CD4-positive, CD25-positive, alpha-beta regulatory T cell (primary cell): ENCODE results near the gene PLA2G1B. TPM values are rescaled to one million over a fixed set of nuclear protein-coding genes. Genes with fewer than 3 reads are reported as not detected.
A peak's percentile ranks its signal among the peaks of the same experiment; 100 is the strongest.

Source experiments
- ATAC-seq, 2 donors: fragments of 150-1000 bp; cut with Tn5 transposase; one replicate each; pipeline ENCODE4 v1.10.0; 2021; ENCODE audit warnings: low read depth in 2 of 2, moderate number of reproducible peaks in 2 of 2, moderate library complexity in 1 of 2
- DNase-seq, 3 donors: peaks; one replicate each; pipeline versions ENCODE4 v3.0.0 to v3.0.0-alpha.2; 2012 to 2022; ENCODE audit warnings: mixed read lengths in 1 of 3
- H3K27ac ChIP-seq: one replicate; pipeline ENCODE4 v1.7.0; 2013; ENCODE audit warnings: mild to moderate bottlenecking, low read length; ENCODE audit not compliant: insufficient read depth, poor library complexity, severe bottlenecking
- H3K27me3 ChIP-seq: one replicate; pipeline ENCODE4 v1.7.0; 2013; ENCODE audit warnings: low read length; ENCODE audit not compliant: control insufficient read depth, insufficient read depth
- H3K36me3 ChIP-seq: one replicate; pipeline ENCODE4 v1.7.0; 2013; ENCODE audit warnings: mild to moderate bottlenecking, low read length, moderate library complexity; ENCODE audit not compliant: control insufficient read depth, insufficient read depth
- H3K4me1 ChIP-seq: 2 replicates; pipeline ENCODE4 v1.7.0; 2013; ENCODE audit warnings: mild to moderate bottlenecking, low read length; ENCODE audit not compliant: insufficient read depth, control insufficient read depth, poor library complexity, severe bottlenecking
- H3K4me3 ChIP-seq: one replicate; pipeline ENCODE4 v1.7.0; 2013; ENCODE audit warnings: low read depth, mild to moderate bottlenecking, low read length, moderate library complexity
- H3K9me3 ChIP-seq, 2 experiments: 1 replicate in 1 of 2; 2 replicates in 1 of 2; pipeline ENCODE4 v1.7.0; 2013; ENCODE audit warnings: low read length in 2 of 2, mild to moderate bottlenecking in 1 of 2, moderate library complexity in 1 of 2; ENCODE audit not compliant: control insufficient read depth in 2 of 2
- H3K27ac Mint-ChIP-seq, 3 donors: one replicate each; pipeline ENCODE4 v1.8.0; 2020 to 2022; ENCODE audit warnings: mild to moderate bottlenecking in 3 of 3, mixed read lengths in 3 of 3, moderate library complexity in 2 of 3
- H3K27me3 Mint-ChIP-seq: one replicate; pipeline ENCODE4 v1.8.0; 2022; ENCODE audit warnings: mild to moderate bottlenecking, mixed read lengths
- H3K36me3 Mint-ChIP-seq: one replicate; pipeline ENCODE4 v1.8.0; 2020; ENCODE audit warnings: mixed read lengths
- H3K4me1 Mint-ChIP-seq, 4 donors: one replicate each; pipeline ENCODE4 v1.8.0; 2020 to 2022; ENCODE audit warnings: mixed read lengths in 4 of 4, mild to moderate bottlenecking in 1 of 4
- H3K4me3 Mint-ChIP-seq, 4 donors: one replicate each; pipeline ENCODE4 v1.8.0; 2020 to 2022; ENCODE audit warnings: mild to moderate bottlenecking in 4 of 4, mixed read lengths in 4 of 4, moderate library complexity in 3 of 4
- H3K9me3 Mint-ChIP-seq, 7 donors: one replicate each; pipeline ENCODE4 v1.8.0; 2020 to 2022; ENCODE audit warnings: mixed read lengths in 7 of 7, mild to moderate bottlenecking in 3 of 7, moderate library complexity in 2 of 7
- polyA plus RNA-seq, 4 donors: library from polyadenylated mRNA; unstranded; fragments of 300-500 nt; fragmentation: Illumina TruSeq; gene quantifications; one replicate each; pipeline ENCODE4 v1.2.3, GENCODE V29; 2021
- total RNA-seq: library from RNA; stranded (reverse); gene quantifications from one replicate; pipeline ENCODE4 v1.2.3, GENCODE V29; 2022

The PLA2G1B gene
- total and polyA plus RNA-seq, 5 donors from 2014 or later: 0.44 TPM; not detected in 4

- H3K36me3 Mint-ChIP-seq: no peaks in the 10 kb centered on the region
- Histone ChIP-seq H3K27ac (peak overlapping the region; percentile 86), H3K4me1 (peaks cover 8% of the 10 kb centered on the region), H3K9me3 (no peaks in the 10 kb centered on the region), H3K4me3 (peak overlapping the region; percentile 75), H3K27me3 (no peaks in the 10 kb centered on the region), H3K36me3 (no peaks in the 10 kb centered on the region)
- H3K9me3 Mint-ChIP-seq: peaks cover 0 to 1% (median 0%) of the 10 kb centered on the region in 7 donors
- DNase-seq (peak; percentile 99 to 100 (median 100)), ATAC-seq (peak; percentile 100)
- no peaks in the 10 kb centered on the region for H3K27me3 Mint-ChIP-seq
- peak overlapping the region; percentile 93 to 97 (median 96) for H3K27ac Mint-ChIP-seq
- H3K4me1 Mint-ChIP-seq: peaks cover 9 to 14% (median 12%) of the 10 kb centered on the region in 4 donors
- H3K4me3 Mint-ChIP-seq: peak overlapping the region; percentile 71 to 91 (median 86)
Observed at GRCh38 chr12:120317224-120318105, 10.1 kb downstream of the PLA2G1B start.

DNA sequence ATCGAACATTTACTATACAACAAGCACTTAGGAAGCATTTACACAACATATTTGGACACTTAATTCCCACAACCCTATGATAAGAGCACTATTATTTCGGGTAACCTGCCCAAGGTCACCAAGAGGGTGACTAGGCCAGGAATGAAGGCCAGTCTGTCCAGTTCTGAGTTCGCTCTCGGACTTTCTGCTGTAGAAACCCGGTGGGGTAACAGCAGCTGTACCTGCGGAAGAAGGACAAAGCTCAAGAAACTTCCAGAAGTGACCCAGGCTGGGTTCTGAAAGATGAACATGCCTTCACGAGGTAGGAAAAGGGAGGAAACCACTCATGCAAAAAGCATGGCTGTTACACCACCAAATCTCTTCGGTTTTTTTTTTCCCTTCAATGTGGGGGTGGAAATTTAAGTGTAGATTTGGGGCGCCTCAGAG, 10.8 kb downstream of the PLA2G1B start:
- H3K27ac ChIP-seq: peak overlapping the region; percentile 86
- Mint-ChIP-seq H3K27me3 (no peaks in the 10 kb centered on the region), H3K4me3 (peak overlapping the region; percentile 71 to 91 (median 86)), H3K4me1 (peaks cover 10 to 14% (median 12%) of the 10 kb centered on the region in 4 donors), H3K36me3 (no peaks in the 10 kb centered on the region), H3K9me3 (peaks cover 0 to 1% (median 0%) of the 10 kb centered on the region in 7 donors), H3K27ac (peak overlapping the region; percentile 93 to 97 (median 96))
- no peaks in the 10 kb centered on the region for H3K27me3 ChIP-seq
- no peaks in the 10 kb centered on the region for H3K36me3 ChIP-seq
- ATAC-seq (no peak), DNase-seq (no peak)
- H3K4me1 ChIP-seq: peaks cover 8% of the 10 kb centered on the region
- no peaks in the 10 kb centered on the region for H3K9me3 ChIP-seq
- peak overlapping the region; percentile 75 for H3K4me3 ChIP-seq

- H3K9me3 Mint-ChIP-seq: peaks cover 0 to 1% (median 0%) of the 10 kb centered on the region in 7 donors
- peaks cover 11 to 14% (median 14%) of the 10 kb centered on the region in 4 donors for H3K4me1 Mint-ChIP-seq
- H3K27ac Mint-ChIP-seq: no peak overlapping the region
- no peak overlapping the region for H3K27ac ChIP-seq
- H3K36me3 ChIP-seq: no peaks in the 10 kb centered on the region
- no peaks in the 10 kb centered on the region for H3K9me3 ChIP-seq
- peaks cover 8% of the 10 kb centered on the region for H3K4me1 ChIP-seq
- no peak overlapping the region for H3K4me3 ChIP-seq
- no peak for DNase-seq
- no peaks in the 10 kb centered on the region for H3K27me3 Mint-ChIP-seq
- no peaks in the 10 kb centered on the region for H3K27me3 ChIP-seq
- H3K36me3 Mint-ChIP-seq: no peaks in the 10 kb centered on the region
- no peak overlapping the region for H3K4me3 Mint-ChIP-seq
- no peak for ATAC-seq
Observed at GRCh38 chr12:120314220-120314619, 13.4 kb downstream of the PLA2G1B start.

GRCh38 chr12:120301962-120302815, 25.4 kb downstream of the PLA2G1B start, which contains the start of gene SIRT4:
TSS of gene SIRT4 (plus strand) at chr12:120302321. CDS start at chr12:120303562, 1,241 bp downstream.
- H3K27me3 Mint-ChIP-seq: no peaks in the 10 kb centered on the region
- H3K4me1 Mint-ChIP-seq: peaks cover 3 to 13% (median 6%) of the 10 kb centered on the region in 4 donors
- DNase-seq: peak; percentile 84 to 96 (median 90)
- peak within 1 kb of the TSS; percentile 65 for H3K27ac ChIP-seq
- ATAC-seq: peak; percentile 100
- peak within 1 kb of the TSS; percentile 32 to 91 (median 84) for H3K27ac Mint-ChIP-seq
- no peaks in the 10 kb centered on the region for H3K27me3 ChIP-seq
- H3K4me1 ChIP-seq: peaks cover 13% of the 10 kb centered on the region
- H3K9me3 ChIP-seq: no peaks in the 10 kb centered on the region
- no peaks in the 10 kb centered on the region for H3K36me3 ChIP-seq
- H3K4me3 ChIP-seq: peak within 1 kb of the TSS; percentile 98
- peak within 1 kb of the TSS; percentile 88 to 94 (median 93) for H3K4me3 Mint-ChIP-seq
- H3K9me3 Mint-ChIP-seq: no peaks in the 10 kb centered on the region
- no peaks in the 10 kb centered on the region for H3K36me3 Mint-ChIP-seq

DNA sequence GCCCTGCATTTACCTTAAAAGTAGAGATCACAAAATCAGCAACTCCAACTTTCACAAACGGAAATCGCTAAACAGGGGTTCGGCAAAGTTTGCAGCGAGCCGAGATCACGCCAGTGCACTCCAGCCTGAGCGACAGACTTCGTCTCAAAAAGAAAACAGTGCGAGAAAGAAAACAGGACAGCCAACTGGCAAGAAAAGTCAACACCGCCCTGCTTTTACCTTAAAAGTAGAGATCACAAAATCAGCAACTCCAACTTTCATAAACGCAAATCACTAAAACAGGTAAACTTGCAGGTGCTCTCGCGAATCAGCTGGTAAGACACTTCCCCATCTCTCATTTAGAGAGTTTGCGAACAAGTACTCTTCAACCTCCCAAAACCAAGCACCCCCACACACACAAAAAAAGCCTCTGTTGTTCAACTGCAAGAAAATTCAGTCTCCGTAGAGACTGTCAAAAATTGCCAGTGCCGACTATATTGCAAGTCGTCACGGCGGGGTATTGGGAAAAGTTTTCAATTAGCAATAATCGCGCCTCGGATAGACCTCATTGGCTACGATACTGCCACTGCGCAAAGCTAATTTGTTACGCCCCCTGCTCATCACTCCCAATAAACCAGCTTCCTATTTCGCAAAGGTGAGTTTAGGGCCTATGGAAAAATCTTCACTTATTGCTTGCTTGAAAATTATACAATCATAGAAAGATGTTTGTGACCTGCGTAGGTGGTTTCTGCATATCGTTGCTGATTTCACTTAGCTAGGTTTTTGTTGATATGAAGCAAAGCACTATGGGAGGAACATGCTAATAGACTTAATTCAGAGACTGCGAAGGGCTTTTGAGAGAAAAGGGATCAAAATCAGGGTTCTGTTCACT, 34.7 kb downstream of the PLA2G1B start, which contains the start of gene RNU4-1:
RNU4-1 (minus strand) TSS at position 577 of the 871 bp plus-strand sequence.
- Mint-ChIP-seq H3K4me1 (peaks cover 0 to 13% (median 0%) of the 10 kb centered on the region in 4 donors), H3K36me3 (no peaks in the 10 kb centered on the region), H3K27ac (no peak within 1 kb of the TSS), H3K27me3 (no peaks in the 10 kb centered on the region), H3K4me3 (no peak within 1 kb of the TSS), H3K9me3 (no peaks in the 10 kb centered on the region)
- DNase-seq (peak; percentile 73 to 92 (median 91)), ATAC-seq (peak; percentile 36 to 42)
- peak within 1 kb of the TSS; percentile 99 for H3K27ac ChIP-seq
- peaks cover 20% of the 10 kb centered on the region for H3K4me1 ChIP-seq
- H3K27me3 ChIP-seq: no peaks in the 10 kb centered on the region
- H3K36me3 ChIP-seq: no peaks in the 10 kb centered on the region
- no peaks in the 10 kb centered on the region for H3K9me3 ChIP-seq
- peak within 1 kb of the TSS; percentile 91 for H3K4me3 ChIP-seq

- Histone ChIP-seq H3K27me3 (no peaks in the 10 kb centered on the region), H3K4me3 (peak overlapping the region; percentile 91), H3K9me3 (no peaks in the 10 kb centered on the region), H3K4me1 (peaks cover 20% of the 10 kb centered on the region), H3K27ac (peak overlapping the region; percentile 99), H3K36me3 (no peaks in the 10 kb centered on the region)
- Mint-ChIP-seq H3K4me3 (no peak overlapping the region), H3K4me1 (peaks cover 0 to 13% (median 0%) of the 10 kb centered on the region in 4 donors), H3K27ac (no peak overlapping the region), H3K9me3 (no peaks in the 10 kb centered on the region), H3K36me3 (no peaks in the 10 kb centered on the region), H3K27me3 (no peaks in the 10 kb centered on the region)
- DNase-seq (no peak), ATAC-seq (peak in 1 of 2 donors; percentile 4)
Observed at GRCh38 chr12:120292411-120292660, 35.2 kb downstream of the PLA2G1B start.
